Measurements from ENCODE around the gene FLACC1. TPM values are rescaled to one million over a fixed set of nuclear protein-coding genes. Genes with fewer than 3 reads are reported as not detected.

FLACC1 gene
- total RNA-seq, 1 donor from 2014 or later: 3.6 TPM

Other genes with a start within 250 kb of the FLACC1 start
- 316 TPM for gene CFLAR, start 241.2 kb downstream of the FLACC1 start, total RNA-seq
- gene CASP10, start 174.2 kb downstream of the FLACC1 start, total RNA-seq: 31.6 TPM
- 39.5 TPM for gene CASP8, start 96.8 kb downstream of the FLACC1 start, total RNA-seq
- 78.0 TPM for gene TRAK2, start 94.1 kb upstream of the FLACC1 start, total RNA-seq
- gene STRADB, start 94.4 kb upstream of the FLACC1 start, total RNA-seq: 18.9 TPM

Data from upper lobe of right lung (tissue), 1 donor.